GM23338 (cell line): ENCODE measurements around the gene SCN7A. TPM values are rescaled to one million over a fixed set of nuclear protein-coding genes. Genes with fewer than 3 reads are reported as not detected.
A peak's percentile ranks its signal among the peaks of the same experiment; 100 is the strongest.

Experiments
- ATAC-seq: fragments of 200-7000 bp; cut with Tn5 transposase; 3 replicates; pipeline ENCODE4 v1.9.1; 2020
- DNase-seq: peaks from one replicate; pipeline ENCODE4 v3.0.0-alpha.2; 2015; ENCODE audit warnings: low spot score
- H2AFZ ChIP-seq: fragments of 200-600 bp; sonication (generic); 2 replicates; pipeline ENCODE4 v1.8.0; 2016; ENCODE audit warnings: antibody characterized with exemption, mild to moderate bottlenecking, moderate library complexity
- H3F3A ChIP-seq: fragments of 200-600 bp; sonication (generic); replicated peaks from 2 replicates; pipeline ENCODE4 v1.8.0; 2017; ENCODE audit warnings: antibody characterized with exemption, mixed run types, low read depth
- H3K27ac ChIP-seq: fragments of 200-600 bp; sonication (generic); 2 replicates; pipeline ENCODE4 v1.6.1; 2016; ENCODE audit warnings: low read depth
- H3K27me3 ChIP-seq: fragments of 200-600 bp; sonication (generic); 2 replicates; pipeline ENCODE4 v1.8.0; 2016; ENCODE audit warnings: mild to moderate bottlenecking, mixed run types, moderate library complexity; ENCODE audit not compliant: insufficient read depth
- H3K36me3 ChIP-seq: fragments of 200-600 bp; sonication (generic); 2 replicates; pipeline ENCODE4 v1.8.0; 2016; ENCODE audit warnings: mild to moderate bottlenecking; ENCODE audit not compliant: insufficient read depth
- H3K4me1 ChIP-seq: fragments of 200-600 bp; sonication (generic); 2 replicates; pipeline ENCODE4 v1.8.0; 2016; ENCODE audit warnings: mild to moderate bottlenecking, moderate library complexity; ENCODE audit not compliant: insufficient read depth
- H3K4me2 ChIP-seq: fragments of 200-600 bp; sonication (generic); 2 replicates; pipeline ENCODE4 v1.7.1; 2017; ENCODE audit warnings: mixed run types
- H3K4me3 ChIP-seq: fragments of 200-600 bp; sonication (generic); 2 replicates; pipeline ENCODE4 v1.6.1; 2016; ENCODE audit warnings: mixed run types
- H3K79me2 ChIP-seq: fragments of 200-600 bp; sonication (generic); replicated peaks from 2 replicates; pipeline ENCODE4 v1.8.0; 2017; ENCODE audit warnings: mild to moderate bottlenecking; ENCODE audit not compliant: insufficient read depth
- H3K9me2 ChIP-seq: fragments of 200-600 bp; sonication (generic); 2 replicates; pipeline ENCODE4 v1.8.0; 2017; ENCODE audit not compliant: insufficient read depth
- H4K20me1 ChIP-seq: fragments of 200-600 bp; sonication (generic); replicated peaks from 2 replicates; pipeline ENCODE4 v1.8.0; 2017; ENCODE audit warnings: mild to moderate bottlenecking; ENCODE audit not compliant: insufficient read depth
- H3K27ac Mint-ChIP-seq: 2 replicates; pipeline ENCODE4 v1.8.0; 2020; ENCODE audit warnings: inconsistent platforms, mild to moderate bottlenecking, moderate library complexity, mixed read lengths
- H3K27me3 Mint-ChIP-seq: 3 replicates; pipeline ENCODE4 v1.8.0; 2022; ENCODE audit warnings: low read depth, mild to moderate bottlenecking, moderate library complexity, mixed read lengths, inconsistent platforms; ENCODE audit not compliant: insufficient read depth, poor library complexity
- H3K36me3 Mint-ChIP-seq: 3 replicates; pipeline ENCODE4 v1.8.0; 2021; ENCODE audit warnings: low read depth, mild to moderate bottlenecking, inconsistent platforms, moderate library complexity, mixed read lengths
- H3K4me1 Mint-ChIP-seq: 3 replicates; pipeline ENCODE4 v1.8.0; 2020; ENCODE audit warnings: mild to moderate bottlenecking, inconsistent platforms, mixed read lengths
- H3K4me3 Mint-ChIP-seq: 3 replicates; pipeline ENCODE4 v1.8.0; 2021; ENCODE audit warnings: moderate library complexity, mild to moderate bottlenecking, inconsistent platforms, mixed read lengths
- H3K9me3 Mint-ChIP-seq: 3 replicates; pipeline ENCODE4 v1.8.0; 2020; ENCODE audit warnings: moderate library complexity, mild to moderate bottlenecking, inconsistent platforms, mixed read lengths
- JUNB ChIP-seq: IDR thresholded peaks from one replicate; pipeline ENCODE4 v1.6.1; 2016; ENCODE audit warnings: antibody characterized with exemption; ENCODE audit not compliant: unreplicated experiment
- NANOG ChIP-seq: IDR thresholded peaks from 2 replicates; pipeline ENCODE4 v1.6.1; 2016; ENCODE audit warnings: antibody characterized with exemption, borderline replicate concordance
- STAT1 ChIP-seq: IDR thresholded peaks from one replicate; pipeline ENCODE4 v1.6.1; 2016; ENCODE audit warnings: antibody characterized with exemption; ENCODE audit not compliant: unreplicated experiment
- ZNF114 ChIP-seq: fragments of 250-450 bp; sonication (Bioruptor Pico); IDR thresholded peaks from 2 replicates; pipeline ENCODE4 v1.5.0; 2020; ENCODE audit warnings: mild to moderate bottlenecking, moderate library complexity
- long read RNA-seq: library from polyadenylated mRNA; unstranded; transcript quantifications from one replicate; pipeline ENCODE4 v2.0.0, GENCODE V29; 2020; ENCODE audit not compliant: unreplicated experiment
- polyA plus RNA-seq: library from polyadenylated mRNA; unstranded; fragments of >200 nt; fragmentation: Nextera tagmentation; extraction: Ambion mirVana; gene quantifications from 2 replicates; pipeline ENCODE4 v1.2.1, GENCODE V29; 2016
- total RNA-seq: library from RNA; depleted of rRNA; stranded (reverse); fragments of >200 nt; shearing (Covaris generic); gene quantifications from 2 replicates; pipeline ENCODE4 v1.2.3, GENCODE V29; 2014; rRNA removed
- TF ChIP-seq, protein P1 (sequence below): fragments of 250-450 bp; sonication (Bioruptor Pico); IDR thresholded peaks from 2 replicates; pipeline ENCODE4 v1.5.0; 2020; ENCODE audit warnings: mild to moderate bottlenecking, moderate library complexity
- TF ChIP-seq, protein P2 (sequence below): IDR thresholded peaks from one replicate; pipeline ENCODE4 v1.6.1; 2018; ENCODE audit warnings: antibody characterized with exemption; ENCODE audit not compliant: unreplicated experiment

Gene SCN7A
- total RNA-seq, result 0.23 and 0.42 TPM in 2 replicates
- 0.10 and 0.23 TPM in 2 replicates for polyA plus RNA-seq
- long read RNA-seq, result 0 reads

DNA sequence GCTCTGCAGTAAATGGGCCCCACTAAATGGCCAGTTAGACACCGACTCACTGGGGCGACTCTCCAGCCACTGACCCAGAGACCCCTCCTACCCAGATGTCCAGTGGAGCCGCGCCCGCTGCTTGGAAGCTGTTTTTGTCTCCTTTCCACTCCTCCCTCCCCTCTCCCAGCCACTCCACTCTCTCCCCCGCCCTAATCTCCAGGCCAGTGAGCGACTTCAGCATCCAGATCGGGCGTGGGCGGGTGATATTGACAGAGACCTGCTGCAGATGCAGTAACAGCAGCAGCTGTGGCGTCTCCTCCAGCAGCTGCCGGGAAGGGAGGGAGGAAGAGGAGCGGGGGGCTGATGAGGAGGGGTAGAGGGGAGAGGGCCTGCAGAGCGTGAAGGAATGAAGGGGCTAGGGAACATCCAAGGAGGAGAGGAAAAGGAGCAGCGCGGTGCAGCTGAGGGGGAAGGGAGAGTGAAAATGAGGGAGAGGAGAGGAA, at the start of gene SCN7A:
Gene SCN7A (minus strand): TSS at position 110 of the 485 bp plus-strand sequence. CDS start 16,553 bp downstream, outside the sequence.
- Histone ChIP-seq H3K9me2 (no peaks in the 10 kb centered on the region), H3K27ac (no peak within 1 kb of the TSS), H4K20me1 (no peaks in the 10 kb centered on the region), H3K27me3 (peaks cover 10% of the 10 kb centered on the region; the same call in 1 of the 2 replicates), H3F3A (no peaks in the 10 kb centered on the region), H2AFZ (peak within 1 kb of the TSS; percentile 98), H3K79me2 (no peaks in the 10 kb centered on the region), H3K36me3 (no peaks in the 10 kb centered on the region), H3K4me3 (peak within 1 kb of the TSS; percentile 84), H3K4me1 (peaks cover 6% of the 10 kb centered on the region), H3K4me2 (peak within 1 kb of the TSS; percentile 91)
- Mint-ChIP-seq H3K36me3 (no peaks in the 10 kb centered on the region), H3K27ac (no peak within 1 kb of the TSS; the same call in 1 of the 2 replicates), H3K9me3 (no peaks in the 10 kb centered on the region), H3K4me3 (peak within 1 kb of the TSS; percentile 81), H3K4me1 (peaks cover 11% of the 10 kb centered on the region), H3K27me3 (peaks cover 7% of the 10 kb centered on the region)
- DNase-seq (peak; percentile 75), ATAC-seq (peak; percentile 94)
- TF ChIP-seq ZNF114 (CRISPR knock-in tag) (no peak), STAT1 (no peak), JUNB (no peak), NANOG (no peak)
- TF ChIP-seq, protein P1, sequence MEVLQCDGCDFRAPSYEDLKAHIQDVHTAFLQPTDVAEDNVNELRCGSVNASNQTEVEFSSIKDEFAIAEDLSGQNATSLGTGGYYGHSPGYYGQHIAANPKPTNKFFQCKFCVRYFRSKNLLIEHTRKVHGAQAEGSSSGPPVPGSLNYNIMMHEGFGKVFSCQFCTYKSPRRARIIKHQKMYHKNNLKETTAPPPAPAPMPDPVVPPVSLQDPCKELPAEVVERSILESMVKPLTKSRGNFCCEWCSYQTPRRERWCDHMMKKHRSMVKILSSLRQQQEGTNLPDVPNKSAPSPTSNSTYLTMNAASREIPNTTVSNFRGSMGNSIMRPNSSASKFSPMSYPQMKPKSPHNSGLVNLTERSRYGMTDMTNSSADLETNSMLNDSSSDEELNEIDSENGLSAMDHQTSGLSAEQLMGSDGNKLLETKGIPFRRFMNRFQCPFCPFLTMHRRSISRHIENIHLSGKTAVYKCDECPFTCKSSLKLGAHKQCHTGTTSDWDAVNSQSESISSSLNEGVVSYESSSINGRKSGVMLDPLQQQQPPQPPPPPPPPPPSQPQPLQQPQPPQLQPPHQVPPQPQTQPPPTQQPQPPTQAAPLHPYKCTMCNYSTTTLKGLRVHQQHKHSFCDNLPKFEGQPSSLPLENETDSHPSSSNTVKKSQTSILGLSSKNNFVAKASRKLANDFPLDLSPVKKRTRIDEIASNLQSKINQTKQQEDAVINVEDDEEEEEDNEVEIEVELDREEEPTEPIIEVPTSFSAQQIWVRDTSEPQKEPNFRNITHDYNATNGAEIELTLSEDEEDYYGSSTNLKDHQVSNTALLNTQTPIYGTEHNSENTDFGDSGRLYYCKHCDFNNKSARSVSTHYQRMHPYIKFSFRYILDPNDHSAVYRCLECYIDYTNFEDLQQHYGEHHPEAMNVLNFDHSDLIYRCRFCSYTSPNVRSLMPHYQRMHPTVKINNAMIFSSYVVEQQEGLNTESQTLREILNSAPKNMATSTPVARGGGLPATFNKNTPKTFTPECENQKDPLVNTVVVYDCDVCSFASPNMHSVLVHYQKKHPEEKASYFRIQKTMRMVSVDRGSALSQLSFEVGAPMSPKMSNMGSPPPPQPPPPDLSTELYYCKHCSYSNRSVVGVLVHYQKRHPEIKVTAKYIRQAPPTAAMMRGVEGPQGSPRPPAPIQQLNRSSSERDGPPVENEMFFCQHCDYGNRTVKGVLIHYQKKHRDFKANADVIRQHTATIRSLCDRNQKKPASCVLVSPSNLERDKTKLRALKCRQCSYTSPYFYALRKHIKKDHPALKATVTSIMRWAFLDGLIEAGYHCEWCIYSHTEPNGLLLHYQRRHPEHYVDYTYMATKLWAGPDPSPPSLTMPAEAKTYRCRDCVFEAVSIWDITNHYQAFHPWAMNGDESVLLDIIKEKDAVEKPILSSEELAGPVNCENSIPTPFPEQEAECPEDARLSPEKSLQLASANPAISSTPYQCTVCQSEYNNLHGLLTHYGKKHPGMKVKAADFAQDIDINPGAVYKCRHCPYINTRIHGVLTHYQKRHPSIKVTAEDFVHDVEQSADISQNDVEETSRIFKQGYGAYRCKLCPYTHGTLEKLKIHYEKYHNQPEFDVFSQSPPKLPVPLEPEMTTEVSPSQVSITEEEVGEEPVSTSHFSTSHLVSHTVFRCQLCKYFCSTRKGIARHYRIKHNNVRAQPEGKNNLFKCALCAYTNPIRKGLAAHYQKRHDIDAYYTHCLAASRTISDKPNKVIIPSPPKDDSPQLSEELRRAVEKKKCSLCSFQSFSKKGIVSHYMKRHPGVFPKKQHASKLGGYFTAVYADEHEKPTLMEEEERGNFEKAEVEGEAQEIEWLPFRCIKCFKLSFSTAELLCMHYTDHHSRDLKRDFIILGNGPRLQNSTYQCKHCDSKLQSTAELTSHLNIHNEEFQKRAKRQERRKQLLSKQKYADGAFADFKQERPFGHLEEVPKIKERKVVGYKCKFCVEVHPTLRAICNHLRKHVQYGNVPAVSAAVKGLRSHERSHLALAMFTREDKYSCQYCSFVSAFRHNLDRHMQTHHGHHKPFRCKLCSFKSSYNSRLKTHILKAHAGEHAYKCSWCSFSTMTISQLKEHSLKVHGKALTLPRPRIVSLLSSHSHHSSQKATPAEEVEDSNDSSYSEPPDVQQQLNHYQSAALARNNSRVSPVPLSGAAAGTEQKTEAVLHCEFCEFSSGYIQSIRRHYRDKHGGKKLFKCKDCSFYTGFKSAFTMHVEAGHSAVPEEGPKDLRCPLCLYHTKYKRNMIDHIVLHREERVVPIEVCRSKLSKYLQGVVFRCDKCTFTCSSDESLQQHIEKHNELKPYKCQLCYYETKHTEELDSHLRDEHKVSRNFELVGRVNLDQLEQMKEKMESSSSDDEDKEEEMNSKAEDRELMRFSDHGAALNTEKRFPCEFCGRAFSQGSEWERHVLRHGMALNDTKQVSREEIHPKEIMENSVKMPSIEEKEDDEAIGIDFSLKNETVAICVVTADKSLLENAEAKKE, result no peak
- TF ChIP-seq, protein P2, sequence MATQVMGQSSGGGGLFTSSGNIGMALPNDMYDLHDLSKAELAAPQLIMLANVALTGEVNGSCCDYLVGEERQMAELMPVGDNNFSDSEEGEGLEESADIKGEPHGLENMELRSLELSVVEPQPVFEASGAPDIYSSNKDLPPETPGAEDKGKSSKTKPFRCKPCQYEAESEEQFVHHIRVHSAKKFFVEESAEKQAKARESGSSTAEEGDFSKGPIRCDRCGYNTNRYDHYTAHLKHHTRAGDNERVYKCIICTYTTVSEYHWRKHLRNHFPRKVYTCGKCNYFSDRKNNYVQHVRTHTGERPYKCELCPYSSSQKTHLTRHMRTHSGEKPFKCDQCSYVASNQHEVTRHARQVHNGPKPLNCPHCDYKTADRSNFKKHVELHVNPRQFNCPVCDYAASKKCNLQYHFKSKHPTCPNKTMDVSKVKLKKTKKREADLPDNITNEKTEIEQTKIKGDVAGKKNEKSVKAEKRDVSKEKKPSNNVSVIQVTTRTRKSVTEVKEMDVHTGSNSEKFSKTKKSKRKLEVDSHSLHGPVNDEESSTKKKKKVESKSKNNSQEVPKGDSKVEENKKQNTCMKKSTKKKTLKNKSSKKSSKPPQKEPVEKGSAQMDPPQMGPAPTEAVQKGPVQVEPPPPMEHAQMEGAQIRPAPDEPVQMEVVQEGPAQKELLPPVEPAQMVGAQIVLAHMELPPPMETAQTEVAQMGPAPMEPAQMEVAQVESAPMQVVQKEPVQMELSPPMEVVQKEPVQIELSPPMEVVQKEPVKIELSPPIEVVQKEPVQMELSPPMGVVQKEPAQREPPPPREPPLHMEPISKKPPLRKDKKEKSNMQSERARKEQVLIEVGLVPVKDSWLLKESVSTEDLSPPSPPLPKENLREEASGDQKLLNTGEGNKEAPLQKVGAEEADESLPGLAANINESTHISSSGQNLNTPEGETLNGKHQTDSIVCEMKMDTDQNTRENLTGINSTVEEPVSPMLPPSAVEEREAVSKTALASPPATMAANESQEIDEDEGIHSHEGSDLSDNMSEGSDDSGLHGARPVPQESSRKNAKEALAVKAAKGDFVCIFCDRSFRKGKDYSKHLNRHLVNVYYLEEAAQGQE, result no peak
